ENCODE results near the gene YWHAB. TPM values are rescaled to one million over a fixed set of nuclear protein-coding genes. Genes with fewer than 3 reads are reported as not detected.

Gene YWHAB
- total and polyA plus RNA-seq, 2 experiments from 2014 or later, result 89.5 to 169 TPM

GRCh38 chr20:44838521-44838920 is 47.0 kb upstream of the YWHAB start:
- Histone ChIP-seq H3K36me3 (replicated peaks; ENCODE audit: insufficient read depth, low read depth) (no peaks in the 10 kb centered on the region), H3K27ac (no peak overlapping the region), H2AFZ (no peak overlapping the region), H3K79me2 (no peaks in the 10 kb centered on the region), H3K9me3 (ENCODE audit: low read depth) (no peaks in the 10 kb centered on the region), H3K4me3 (no peak overlapping the region), H4K20me1 (ENCODE audit: insufficient read depth, poor library complexity, severe bottlenecking) (no peaks in the 10 kb centered on the region), H3K27me3 (no peaks in the 10 kb centered on the region), H3K4me2 (no peak overlapping the region), H3K4me1 (ENCODE audit: insufficient read depth) (no peaks in the 10 kb centered on the region), H3K9me2 (replicated peaks; ENCODE audit: insufficient read depth) (no peaks in the 10 kb centered on the region)
- TF ChIP-seq EZH2phosphoT487 (IDR thresholded peaks at IDR 0.05; ENCODE audit: low read depth, severe bottlenecking, unreplicated experiment) (no peak), CTCF (IDR thresholded peaks at IDR 0.05; ENCODE audit: poor library complexity) (no peak), EZH2 (IDR thresholded peaks at IDR 0.05; ENCODE audit: borderline replicate concordance) (no peak)
- no peak for DNase-seq (ENCODE audit: low spot score)
- 94% methylated on average over 1 of the region's 1 CpG for WGBS (ENCODE audit: low lambda C conversion rate, missing lambda C conversion rate)

GRCh38 chr20:44839481-44839880 is 46.0 kb upstream of the YWHAB start:
- H3K4me1 ChIP-seq (ENCODE audit: insufficient read depth), result no peaks in the 10 kb centered on the region
- no peak overlapping the region for H3K4me2 ChIP-seq
- H2AFZ ChIP-seq, result no peak overlapping the region
- WGBS (ENCODE audit: low lambda C conversion rate, missing lambda C conversion rate), result 91% methylated on average over 5 of the region's 5 CpGs
- TF ChIP-seq EZH2 (IDR thresholded peaks at IDR 0.05; ENCODE audit: borderline replicate concordance) (no peak), CTCF (IDR thresholded peaks at IDR 0.05; ENCODE audit: poor library complexity) (no peak), EZH2phosphoT487 (IDR thresholded peaks at IDR 0.05; ENCODE audit: low read depth, severe bottlenecking, unreplicated experiment) (no peak)
- no peak overlapping the region for H3K27ac ChIP-seq
- DNase-seq (ENCODE audit: low spot score), result no peak
- no peaks in the 10 kb centered on the region for H3K9me2 ChIP-seq (replicated peaks; ENCODE audit: insufficient read depth)
- H3K9me3 ChIP-seq (ENCODE audit: low read depth), result no peaks in the 10 kb centered on the region
- H3K4me3 ChIP-seq, result no peak overlapping the region
- H3K27me3 ChIP-seq, result no peaks in the 10 kb centered on the region
- no peaks in the 10 kb centered on the region for H3K36me3 ChIP-seq (replicated peaks; ENCODE audit: insufficient read depth, low read depth)
- no peaks in the 10 kb centered on the region for H4K20me1 ChIP-seq (ENCODE audit: insufficient read depth, poor library complexity, severe bottlenecking)
- no peaks in the 10 kb centered on the region for H3K79me2 ChIP-seq

- H4K20me1 ChIP-seq (ENCODE audit: insufficient read depth, poor library complexity, severe bottlenecking), result no peaks in the 10 kb centered on the region
- H3K36me3 ChIP-seq (replicated peaks; ENCODE audit: insufficient read depth, low read depth), result no peaks in the 10 kb centered on the region
- no peak overlapping the region for H2AFZ ChIP-seq
- H3K27ac ChIP-seq, result no peak overlapping the region
- DNase-seq (ENCODE audit: low spot score), result no peak
- WGBS (ENCODE audit: low lambda C conversion rate, missing lambda C conversion rate), result 91% methylated on average over 5 of the region's 5 CpGs
- H3K27me3 ChIP-seq, result no peaks in the 10 kb centered on the region
- H3K4me2 ChIP-seq, result no peak overlapping the region
- no peaks in the 10 kb centered on the region for H3K4me1 ChIP-seq (ENCODE audit: insufficient read depth)
- H3K9me3 ChIP-seq (ENCODE audit: low read depth), result no peaks in the 10 kb centered on the region
- H3K9me2 ChIP-seq (replicated peaks; ENCODE audit: insufficient read depth), result no peaks in the 10 kb centered on the region
- H3K79me2 ChIP-seq, result no peaks in the 10 kb centered on the region
- TF ChIP-seq CTCF (IDR thresholded peaks at IDR 0.05; ENCODE audit: poor library complexity), result no peak
- TF ChIP-seq EZH2 (IDR thresholded peaks at IDR 0.05; ENCODE audit: borderline replicate concordance), result no peak
- no peak for TF ChIP-seq EZH2phosphoT487 (IDR thresholded peaks at IDR 0.05; ENCODE audit: low read depth, severe bottlenecking, unreplicated experiment)
- no peak overlapping the region for H3K4me3 ChIP-seq
Observed at GRCh38 chr20:44840826-44841225, 44.7 kb upstream of the YWHAB start.

- Histone ChIP-seq H2AFZ (no peak overlapping the region), H3K9me2 (replicated peaks; ENCODE audit: insufficient read depth) (no peaks in the 10 kb centered on the region), H3K36me3 (replicated peaks; ENCODE audit: insufficient read depth, low read depth) (no peaks in the 10 kb centered on the region), H3K4me3 (no peak overlapping the region), H3K4me2 (no peak overlapping the region), H3K79me2 (no peaks in the 10 kb centered on the region), H3K4me1 (ENCODE audit: insufficient read depth) (no peaks in the 10 kb centered on the region), H3K9me3 (ENCODE audit: low read depth) (no peaks in the 10 kb centered on the region), H4K20me1 (ENCODE audit: insufficient read depth, poor library complexity, severe bottlenecking) (no peaks in the 10 kb centered on the region), H3K27ac (no peak overlapping the region), H3K27me3 (no peaks in the 10 kb centered on the region)
- no peak for TF ChIP-seq EZH2 (IDR thresholded peaks at IDR 0.05; ENCODE audit: borderline replicate concordance)
- TF ChIP-seq EZH2phosphoT487 (IDR thresholded peaks at IDR 0.05; ENCODE audit: low read depth, severe bottlenecking, unreplicated experiment), result no peak
- TF ChIP-seq CTCF (IDR thresholded peaks at IDR 0.05; ENCODE audit: poor library complexity), result no peak
- WGBS (ENCODE audit: low lambda C conversion rate, missing lambda C conversion rate), result 76% methylated on average over 6 of the region's 6 CpGs
- DNase-seq (ENCODE audit: low spot score), result no peak
Observed at GRCh38 chr20:44841955-44842354, 43.5 kb upstream of the YWHAB start.

All from hepatocyte (in vitro differentiated cells).